NB4 (cell line): ENCODE results near the gene PAEP.

Experiments
- CTCF ChIP-seq: IDR thresholded peaks from one replicate; pipeline ENCODE4 v1.5.1; 2012; ENCODE audit warnings: low read depth, low read length
- POLR2A ChIP-seq: IDR thresholded peaks from 2 replicates; pipeline ENCODE4 v1.6.1; 2011; ENCODE audit warnings: mild to moderate bottlenecking; ENCODE audit not compliant: insufficient read length; ENCODE audit errors: extremely low read depth

- TF ChIP-seq CTCF: no peak
- no peak for TF ChIP-seq POLR2A
Observed at GRCh38 chr9:135577256-135577655, 15.7 kb downstream of the PAEP start.
